Heart left ventricle (tissue), 16 donors: ENCODE results near the gene OR7A10. TPM values are rescaled to one million over a fixed set of nuclear protein-coding genes. Genes with fewer than 3 reads are reported as not detected.
"Not testable (repeated sequence)": the region's sequence is repeated elsewhere in the genome, so short reads cannot be mapped to it uniquely, and the experiment has no call there.

Source experiments
- ATAC-seq, 4 donors: fragments of 200-7000 bp; cut with Tn5 transposase; one replicate each; pipeline ENCODE4 v1.9.1; 2020 to 2022; ENCODE audit warnings: moderate library complexity in 4 of 4, mild to moderate bottlenecking in 3 of 4, moderate number of reproducible peaks in 1 of 4
- DNase-seq, 5 donors: peaks; one replicate each; pipeline ENCODE4 v3.0.0-alpha.2; 2020
- H3K27ac ChIP-seq, 12 donors: fragments of 200-600 bp; sonication (generic) in 4 of 12; one replicate each; pipeline versions ENCODE4 v1.5.0 to v1.8.0; 2016 to 2022; ENCODE audit warnings: mild to moderate bottlenecking in 2 of 12
- H3K27me3 ChIP-seq, 9 donors: fragments of 200-600 bp; sonication (generic) in 2 of 9; one replicate each; pipeline versions ENCODE4 v1.5.1 to v1.8.0; 2016 to 2022; ENCODE audit warnings: mild to moderate bottlenecking in 3 of 9
- H3K36me3 ChIP-seq, 9 donors: fragments of 200-600 bp; sonication (generic) in 2 of 9; one replicate each; pipeline versions ENCODE4 v1.5.0 to v1.8.0; 2018 to 2022; ENCODE audit warnings: mild to moderate bottlenecking in 2 of 9
- H3K4me1 ChIP-seq, 12 donors: fragments of 200-600 bp; sonication (generic) in 4 of 12; one replicate each; pipeline versions ENCODE4 v1.5.0 to v1.8.0; 2016 to 2022; ENCODE audit warnings: mild to moderate bottlenecking in 3 of 12
- H3K4me3 ChIP-seq, 12 donors: fragments of 200-600 bp; sonication (generic) in 4 of 12; one replicate each; pipeline versions ENCODE4 v1.5.0 to v1.8.0; 2017 to 2022; ENCODE audit warnings: mild to moderate bottlenecking in 9 of 12, moderate library complexity in 4 of 12
- H3K9me3 ChIP-seq, 12 donors: fragments of 200-600 bp; sonication (generic) in 4 of 12; one replicate each; pipeline versions ENCODE4 v1.5.0 to v1.8.0; 2016 to 2022; ENCODE audit warnings: mild to moderate bottlenecking in 1 of 12
- POLR2A ChIP-seq, 2 donors: fragments of 450-650 bp; IDR thresholded peaks; one replicate each; pipeline ENCODE4 v1.6.1; 2017; ENCODE audit warnings: antibody characterized with exemption in 2 of 2, mild to moderate bottlenecking in 2 of 2, moderate library complexity in 2 of 2
- WGBS, 4 donors: extraction: QIAGEN DNeasy Blood & Tissue Kit in 2 of 4; methylation state at CpG; one replicate each; pipeline versions ENCODE4 v1.1.5 to v1.1.7; 2013 to 2018; 5-methylcytosine and 5-hydroxymethylcytosine counted together
- intact Hi-C, 10 donors: fragments of 100-400 bp; cut with DNase I; formaldehyde crosslinking; loops; one replicate each; pipeline versions ENCODE4 v1.11.1 to v1.14.2; 2022
- polyA plus RNA-seq, 2 donors: library from polyadenylated mRNA; stranded (reverse); fragments of 200-250 nt; gene quantifications; one replicate each; pipeline ENCODE4 v1.2.3, GENCODE V29; 2013
- total RNA-seq, 9 donors: library from RNA; depleted of rRNA in 2 of 9; stranded (reverse); fragments of >200 nt in 2 of 9; fragmentation: NEBNext Ultra II Directional in 3 of 9; extraction: Animal tissue kit (Norgen Biotek cat#: 25700) in 3 of 9; gene quantifications; one replicate each; pipeline versions ENCODE4 v1.1.0 to v1.2.4, GENCODE V29; 2016 to 2023
- TF ChIP-seq, protein P1 (sequence below), 12 donors: fragments of 200-600 bp; sonication (generic) in 4 of 12; IDR thresholded peaks; one replicate each; pipeline versions ENCODE4 v1.5.0 to v1.8.0; 2018 to 2022; ENCODE audit warnings: antibody characterized with exemption in 12 of 12, mild to moderate bottlenecking in 5 of 12
- donor health status: ischemic (EF 13 %, LVEDD 7.1; RV severe dilation, severe dysfunction).
- donor health status: healthy with polysubstance abuse.
- donor health status: DM: no; HTN: yes; CAD: no.
- donor health status: DM: no; HTN: no; CAD: no.
- donor health status: ischemic (EF 25% LVEDD 6.9; RV normal size, moderate dysfunction).
- donor health status: ischemic (EF 25% LVEDD 5.7; RV mildly dilated, moderate dysfunction).
- donor health status: healthy.
- donor health status: DM: yes; HTN: yes; CAD: no.
- donor health status: ischemic (EF 35%, LVEDD 5.7; RV mildly dilated, moderate dysfunction).
- donor health status: nonischemic (EF 11% LVEDD 7.7; RV severe dilation, severe dysfunction).
- donor health status: DM: yes; HTN: yes; CAD: no.
- donor health status: PGD.
- donor health status: ischemic (EF 29% LVEDD 5.4; RV normal size, mild dysfunction).
- donor health status: nonischemic (EF 23%, LVEDD 6.1; RV moderate dilation, normal function).

The OR7A10 gene
- total and polyA plus RNA-seq, 11 donors: not detected

DNA sequence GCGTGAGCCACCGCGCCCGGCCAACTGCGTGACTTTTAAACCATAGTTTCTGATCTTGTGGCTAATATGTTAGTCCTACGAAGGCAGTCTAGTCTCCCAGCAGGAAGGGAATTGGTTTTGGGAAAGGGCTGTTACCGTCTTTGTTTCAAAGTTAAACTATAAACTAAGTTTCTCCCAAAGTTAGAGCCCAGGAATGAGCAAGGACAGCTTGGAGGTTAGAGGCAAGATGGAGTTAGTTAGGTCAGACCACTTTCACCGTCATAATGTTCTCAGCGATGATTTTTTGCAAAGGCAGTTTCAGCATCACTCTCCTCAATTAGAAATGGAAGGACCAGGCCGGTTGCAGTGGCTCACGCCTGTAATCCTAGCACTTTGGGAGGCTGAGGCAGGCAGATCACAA is 52.7 kb downstream of the OR7A10 start:
- ATAC-seq (no peak), DNase-seq (no peak)
- no peak overlapping the region for H3K4me3 ChIP-seq
- 89 to 94% (median 90%) methylated on average over 10 to 11 of the region's 11 CpGs for WGBS, 4 donors
- peaks cover 0 to 12% (median 0%) of the 10 kb centered on the region in 12 donors for H3K4me1 ChIP-seq
- intact Hi-C loops: no loop called here
- TF ChIP-seq POLR2A (IDR thresholded peaks at IDR 0.05): no peak
- TF ChIP-seq, protein P1, sequence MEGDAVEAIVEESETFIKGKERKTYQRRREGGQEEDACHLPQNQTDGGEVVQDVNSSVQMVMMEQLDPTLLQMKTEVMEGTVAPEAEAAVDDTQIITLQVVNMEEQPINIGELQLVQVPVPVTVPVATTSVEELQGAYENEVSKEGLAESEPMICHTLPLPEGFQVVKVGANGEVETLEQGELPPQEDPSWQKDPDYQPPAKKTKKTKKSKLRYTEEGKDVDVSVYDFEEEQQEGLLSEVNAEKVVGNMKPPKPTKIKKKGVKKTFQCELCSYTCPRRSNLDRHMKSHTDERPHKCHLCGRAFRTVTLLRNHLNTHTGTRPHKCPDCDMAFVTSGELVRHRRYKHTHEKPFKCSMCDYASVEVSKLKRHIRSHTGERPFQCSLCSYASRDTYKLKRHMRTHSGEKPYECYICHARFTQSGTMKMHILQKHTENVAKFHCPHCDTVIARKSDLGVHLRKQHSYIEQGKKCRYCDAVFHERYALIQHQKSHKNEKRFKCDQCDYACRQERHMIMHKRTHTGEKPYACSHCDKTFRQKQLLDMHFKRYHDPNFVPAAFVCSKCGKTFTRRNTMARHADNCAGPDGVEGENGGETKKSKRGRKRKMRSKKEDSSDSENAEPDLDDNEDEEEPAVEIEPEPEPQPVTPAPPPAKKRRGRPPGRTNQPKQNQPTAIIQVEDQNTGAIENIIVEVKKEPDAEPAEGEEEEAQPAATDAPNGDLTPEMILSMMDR (IDR thresholded peaks at IDR 0.05): no peak
- H3K27me3 ChIP-seq: peaks cover 0 to 8% (median 0%) of the 10 kb centered on the region in 9 donors
- no peak overlapping the region for H3K27ac ChIP-seq
- no peaks in the 10 kb centered on the region for H3K36me3 ChIP-seq
- peaks cover 0 to 4% (median 0%) of the 10 kb centered on the region in 12 donors for H3K9me3 ChIP-seq

DNA sequence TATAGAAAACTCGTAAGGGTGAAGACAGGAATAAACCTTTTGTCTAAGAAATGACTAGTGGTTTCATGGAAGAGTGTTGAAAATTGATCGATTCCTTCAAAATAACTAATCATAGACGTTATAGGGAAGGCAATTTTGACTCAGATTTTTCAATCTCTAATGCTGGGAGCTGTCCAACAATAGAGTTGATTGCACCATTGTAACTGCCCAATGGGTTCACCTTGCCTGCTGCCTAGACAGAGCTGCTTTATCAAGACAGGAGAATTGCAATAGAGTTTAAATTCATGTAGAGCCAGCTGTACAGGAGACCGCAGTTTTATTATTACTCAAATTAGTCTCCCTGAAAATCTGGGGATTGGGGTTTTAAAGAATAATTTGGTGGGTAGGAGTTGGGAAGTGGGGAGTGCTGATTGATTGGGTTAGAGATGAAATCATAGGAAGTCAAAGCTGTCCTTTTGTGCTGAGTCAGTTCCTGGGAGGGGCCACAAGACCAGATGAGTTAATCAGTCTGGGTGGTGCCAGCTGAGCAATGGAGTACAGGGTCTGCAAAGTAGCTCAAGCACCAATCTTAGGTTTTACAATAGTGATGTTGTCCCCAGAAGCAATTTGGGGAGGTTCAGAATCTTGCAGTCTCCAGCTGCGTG is 53.5 kb downstream of the OR7A10 start:
- H3K9me3 ChIP-seq: peaks cover 0 to 4% (median 0%) of the 10 kb centered on the region in 12 donors
- H3K4me1 ChIP-seq: peaks cover 0 to 12% (median 0%) of the 10 kb centered on the region in 12 donors
- no peaks in the 10 kb centered on the region for H3K36me3 ChIP-seq
- 82 to 84% (median 84%) methylated on average over 5 of the region's 5 CpGs for WGBS, 4 donors
- DNase-seq (no peak), ATAC-seq (no peak)
- TF ChIP-seq, protein P1 (IDR thresholded peaks at IDR 0.05): no peak
- TF ChIP-seq POLR2A (IDR thresholded peaks at IDR 0.05): no peak
- H3K27ac ChIP-seq: no peak overlapping the region
- intact Hi-C loops: no loop called here
- H3K27me3 ChIP-seq: peaks cover 0 to 8% (median 0%) of the 10 kb centered on the region in 9 donors
- H3K4me3 ChIP-seq: no peak overlapping the region

DNA sequence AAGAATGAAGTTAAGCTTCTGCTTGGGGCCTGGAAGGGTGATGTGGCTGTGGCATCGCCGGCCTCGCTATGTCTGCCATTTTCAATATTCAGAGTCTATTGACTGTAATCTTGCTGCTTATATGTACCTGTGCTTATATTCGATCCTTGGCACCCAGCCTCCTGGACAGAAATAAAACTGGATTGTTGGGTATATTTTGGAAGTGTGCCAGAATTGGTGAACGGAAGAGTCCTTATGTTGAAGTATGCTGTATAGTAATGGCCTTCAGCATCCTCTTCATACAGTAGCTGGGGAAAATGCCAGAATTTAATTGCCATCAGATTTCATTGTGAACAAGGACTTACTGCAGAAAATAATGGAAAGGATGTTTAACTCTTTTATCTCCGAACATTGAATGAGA is 56.5 kb downstream of the OR7A10 start:
- H3K4me3 ChIP-seq, H3K9me3 ChIP-seq, H3K27ac ChIP-seq, H3K27me3 ChIP-seq, DNase-seq, ATAC-seq, H3K36me3 ChIP-seq: not testable (repeated sequence)
- peaks cover 0 to 15% (median 0%) of the 10 kb centered on the region in 12 donors for H3K4me1 ChIP-seq
- 75 to 83% (median 80%) methylated on average over 6 of the region's 6 CpGs for WGBS, 4 donors
- intact Hi-C loops: loop anchor here in 1 of 10 donors (5.0 kb wide), 1 partner anchor 95 kb away; the partner anchor contains the start of gene OR7A17

Other genes with a start within 250 kb of the OR7A10 start
- under 1 TPM in 3 of 9 donors, not detected in 6; 0.25 to 0.59 (median 0.53) TPM for gene ADGRE3, start 174.1 kb downstream of the OR7A10 start, total RNA-seq
- not detected for gene ADGRE3, start 174.1 kb downstream of the OR7A10 start, polyA plus RNA-seq
- 10 to 100 TPM in 2 of 9 donors, 1 to 10 TPM in 7; 6.7 to 12.1 (median 8.6) TPM for gene ZNF333, start 158.9 kb downstream of the OR7A10 start, total RNA-seq
- 1 to 10 TPM; 5.0 to 8.7 TPM for gene ZNF333, start 158.9 kb downstream of the OR7A10 start, polyA plus RNA-seq
- 10 to 100 TPM in 1 of 9 donors, 1 to 10 TPM in 3, under 1 TPM in 5; 0.40 to 11.6 (median 1.00) TPM for gene ADGRE2, start 70.4 kb downstream of the OR7A10 start, total RNA-seq
- under 1 TPM; 0.83 to 0.84 TPM for gene ADGRE2, start 70.4 kb downstream of the OR7A10 start, polyA plus RNA-seq
- gene OR7A5, start 13.7 kb downstream of the OR7A10 start, total RNA-seq: not detected
- not detected for gene OR7A5, start 13.7 kb downstream of the OR7A10 start, polyA plus RNA-seq
- under 1 TPM in 3 of 9 donors, not detected in 6; 0.02 to 0.28 (median 0.17) TPM for gene OR7C1, start 13.7 kb downstream of the OR7A10 start, total RNA-seq
- not detected for gene OR7C1, start 13.7 kb downstream of the OR7A10 start, polyA plus RNA-seq
- not detected for gene OR7A17, start 37.2 kb upstream of the OR7A10 start, total RNA-seq
- gene OR7A17, start 37.2 kb upstream of the OR7A10 start, polyA plus RNA-seq: not detected
- not detected for gene OR7C2, start 92.6 kb upstream of the OR7A10 start, total RNA-seq
- gene OR7C2, start 92.6 kb upstream of the OR7A10 start, polyA plus RNA-seq: not detected
- gene SLC1A6, start 130.9 kb upstream of the OR7A10 start, total RNA-seq: not detected
- gene SLC1A6, start 130.9 kb upstream of the OR7A10 start, polyA plus RNA-seq: not detected
- gene CASP14, start 200.6 kb upstream of the OR7A10 start, total RNA-seq: not detected
- not detected for gene CASP14, start 200.6 kb upstream of the OR7A10 start, polyA plus RNA-seq
- not detected for gene OR1I1, start 233.3 kb upstream of the OR7A10 start, total RNA-seq
- not detected for gene OR1I1, start 233.3 kb upstream of the OR7A10 start, polyA plus RNA-seq